SK-N-SH (cell line): ENCODE data around the gene TRIM71. TPM values are rescaled to one million over a fixed set of nuclear protein-coding genes. Genes with fewer than 3 reads are reported as not detected.

Source experiments
- CTCF ChIA-PET: fragments of 300-600, 350-600 bp; formaldehyde crosslinking; extraction: SDS; loops from one replicate; lab custom pipeline; 2021; lab: Yijun Ruan, JAX
- POLR2A ChIA-PET: fragments of 350-600 bp; sonication (Branson Sonifier 250); formaldehyde crosslinking; extraction: SDS; loops from one replicate; lab custom pipeline; 2020; ENCODE audit warnings: antibody characterized with exemption, inconsistent platforms; lab: Yijun Ruan, JAX
- DNase-seq: peaks from one replicate; pipeline ENCODE4 v3.0.0; 2012
- H2AFZ ChIP-seq: fragments of 200-600 bp; sonication (generic); 2 replicates; pipeline ENCODE4 v1.8.1; 2016; ENCODE audit warnings: antibody characterized with exemption, mild to moderate bottlenecking, low read depth
- H3F3A ChIP-seq: fragments of 200-600 bp; sonication (generic); replicated peaks from 2 replicates; pipeline ENCODE3; 2016; ENCODE audit warnings: antibody characterized with exemption, mild to moderate bottlenecking; ENCODE audit not compliant: insufficient read depth
- H3K27ac ChIP-seq, 2 experiments: fragments of 200-500 bp in 1 of 2; fragments of 200-600 bp in 1 of 2; sonication (Bioruptor generic) in 1 of 2; sonication (generic), shearing (Covaris generic) in 1 of 2; 2 replicates each; pipeline versions ENCODE4 v1.5.1 to v1.6.1; 2014 to 2016; ENCODE audit warnings: low read depth in 2 of 2, inconsistent platforms in 1 of 2, low read length in 1 of 2, mild to moderate bottlenecking in 1 of 2, mixed read lengths in 1 of 2
- H3K27me3 ChIP-seq: fragments of 200-600 bp; sonication (generic), shearing (Covaris generic); 2 replicates; pipeline ENCODE4 v1.6.1; 2016; ENCODE audit warnings: mixed run types; ENCODE audit not compliant: insufficient read depth
- H3K36me3 ChIP-seq, 2 experiments: fragments of 200-500 bp in 1 of 2; fragments of 200-600 bp in 1 of 2; sonication (Bioruptor generic) in 1 of 2; sonication (generic) in 1 of 2; replicated peaks in 1 of 2; 2 replicates each; pipeline versions ENCODE3 to v1.5.1; 2014 to 2016; ENCODE audit warnings: low read length in 1 of 2, mild to moderate bottlenecking in 1 of 2; ENCODE audit not compliant: insufficient read depth in 2 of 2, control insufficient read depth in 1 of 2
- H3K4me1 ChIP-seq, 2 experiments: fragments of 200-500 bp in 1 of 2; fragments of 200-600 bp in 1 of 2; sonication (Bioruptor generic) in 1 of 2; sonication (generic), shearing (Covaris generic) in 1 of 2; 2 replicates each; pipeline versions ENCODE4 v1.5.1 to v1.6.1; 2014 to 2016; ENCODE audit warnings: low read depth in 1 of 2, low read length in 1 of 2, mixed run types in 1 of 2; ENCODE audit not compliant: insufficient read depth in 2 of 2, control insufficient read depth in 1 of 2
- H3K4me2 ChIP-seq: fragments of 200-600 bp; sonication (generic), shearing (Covaris generic); 2 replicates; pipeline ENCODE4 v1.6.1; 2017; ENCODE audit warnings: mixed run types
- H3K4me3 ChIP-seq, 2 experiments: fragments of 200-500 bp in 1 of 2; fragments of 200-600 bp in 1 of 2; sonication (Bioruptor generic) in 1 of 2; sonication (generic), shearing (Covaris generic) in 1 of 2; 2 replicates each; pipeline versions ENCODE4 v1.5.1 to v1.8.1; 2014 to 2016; ENCODE audit warnings: low read depth in 2 of 2, inconsistent platforms in 1 of 2, low read length in 1 of 2, mild to moderate bottlenecking in 1 of 2, mixed read lengths in 1 of 2, moderate library complexity in 1 of 2
- H3K79me2 ChIP-seq: fragments of 200-600 bp; sonication (generic); 2 replicates; pipeline ENCODE4 v1.8.1; 2017; ENCODE audit warnings: mild to moderate bottlenecking; ENCODE audit not compliant: insufficient read depth
- H3K9ac ChIP-seq: fragments of 200-600 bp; sonication (generic); 2 replicates; pipeline ENCODE4 v1.6.1; 2017; ENCODE audit warnings: mixed run types
- H3K9me2 ChIP-seq: fragments of 200-600 bp; sonication (generic); 2 replicates; pipeline ENCODE4 v1.6.1; 2017; ENCODE audit warnings: mixed run types
- H3K9me3 ChIP-seq: fragments of 200-600 bp; sonication (generic); 2 replicates; pipeline ENCODE4 v1.6.1; 2017; ENCODE audit warnings: mixed run types, mild to moderate bottlenecking, moderate library complexity
- H4K20me1 ChIP-seq: fragments of 200-600 bp; sonication (generic); 2 replicates; pipeline ENCODE4 v1.6.1; 2017; ENCODE audit warnings: mild to moderate bottlenecking, mixed run types; ENCODE audit not compliant: insufficient read depth
- CTCF ChIP-seq: fragments of 200-600 bp; sonication (generic); IDR thresholded peaks from 2 replicates; pipeline ENCODE4 v1.6.1; 2017; ENCODE audit warnings: antibody characterized with exemption, mild to moderate bottlenecking, moderate library complexity
- ELF1 ChIP-seq: IDR thresholded peaks from 2 replicates; pipeline ENCODE4 v1.4.0; 2012
- FOXM1 ChIP-seq: IDR thresholded peaks from 2 replicates; pipeline ENCODE4 v1.4.0; 2012; ENCODE audit warnings: low read depth, mild to moderate bottlenecking
- GABPA ChIP-seq: IDR thresholded peaks from 2 replicates; pipeline ENCODE4 v1.4.0; 2012; ENCODE audit warnings: low read depth, mild to moderate bottlenecking
- JUND ChIP-seq: IDR thresholded peaks from 2 replicates; pipeline ENCODE4 v1.4.0; 2012
- MAX ChIP-seq: IDR thresholded peaks from 2 replicates; pipeline ENCODE4 v1.4.0; 2012; ENCODE audit warnings: low read depth
- NRF1 ChIP-seq: IDR thresholded peaks from 2 replicates; pipeline ENCODE4 v1.6.1; 2012; ENCODE audit warnings: low read depth, mild to moderate bottlenecking, low read length
- PBX3 ChIP-seq: IDR thresholded peaks from 2 replicates; pipeline ENCODE4; 2012
- POLR2AphosphoS5 ChIP-seq: IDR thresholded peaks from 2 replicates; pipeline ENCODE4 v1.6.1; 2012; ENCODE audit warnings: low read depth, low read length
- RAD21 ChIP-seq: IDR thresholded peaks from 2 replicates; pipeline ENCODE4 v1.6.1; 2012; ENCODE audit warnings: mild to moderate bottlenecking, low read length
- REST ChIP-seq: IDR thresholded peaks from 2 replicates; pipeline ENCODE4 v1.6.1; 2012; ENCODE audit warnings: mild to moderate bottlenecking, low read depth, low read length, moderate library complexity
- SMC3 ChIP-seq: IDR thresholded peaks from 2 replicates; pipeline ENCODE4 v1.6.1; 2012; ENCODE audit warnings: low read depth, low read length, improper control_type of control experiment
- TCF12 ChIP-seq: IDR thresholded peaks from 2 replicates; pipeline ENCODE4 v1.4.0; 2012
- TEAD4 ChIP-seq: IDR thresholded peaks from 2 replicates; pipeline ENCODE4 v1.4.0; 2012; ENCODE audit warnings: mild to moderate bottlenecking, borderline replicate concordance; ENCODE audit not compliant: insufficient read depth
- whole genome bisulfite sequencing: methylation state at CpG from one replicate; pipeline ENCODE4 v1.1.6; 2017; ENCODE audit warnings: low lambda C conversion rate; 5-methylcytosine and 5-hydroxymethylcytosine counted together
- polyA plus RNA-seq, 3 experiments: library from polyadenylated mRNA; depleted of rRNA; stranded (reverse); fragments of >200 nt; gene quantifications; 2 replicates each; pipeline ENCODE4 v1.2.3, GENCODE V29; 2012
- TF ChIP-seq, protein P1 (sequence below): fragments of 150-350 bp; IDR thresholded peaks from 2 replicates; pipeline ENCODE4 v1.6.1; 2016; ENCODE audit warnings: mild to moderate bottlenecking, low read depth, low read length

TRIM71 gene
- polyA plus RNA-seq, 1 of the 3 experiments (the other 2 are of a cell fraction): not detected

- no peaks in the 10 kb centered on the region for H3F3A ChIP-seq
Observed at GRCh38 chr3:32868719-32869512, 51.1 kb downstream of the TRIM71 start.

DNA sequence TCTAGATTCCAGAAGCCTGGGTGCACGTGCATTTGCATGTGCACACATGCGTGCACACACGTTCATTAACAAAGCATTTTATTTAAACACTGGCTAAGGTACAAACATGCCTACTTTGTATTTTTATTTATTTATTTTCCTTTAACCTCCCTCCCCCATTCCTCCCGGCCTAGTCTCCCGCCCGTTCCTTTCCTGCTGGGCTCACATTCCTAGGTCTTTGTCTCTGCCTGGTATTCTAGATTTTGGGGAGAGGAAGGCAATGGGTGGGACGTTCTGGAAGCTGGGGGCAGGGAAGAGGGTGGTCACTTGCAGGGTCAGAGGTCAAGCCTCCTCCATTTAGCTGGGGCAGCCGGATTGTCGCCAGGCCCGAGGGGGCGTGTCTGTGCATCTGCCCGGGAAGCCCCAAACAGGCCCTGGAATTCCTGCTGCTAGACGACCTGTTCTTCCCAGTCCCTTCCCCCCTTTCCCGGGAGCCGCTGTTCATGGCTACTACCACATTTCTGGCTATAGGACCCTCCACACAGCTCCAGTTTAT lies 51.8 kb downstream of the TRIM71 start:
- Histone ChIP-seq H3K4me3 (no peak overlapping the region), H3K9ac (no peak overlapping the region), H3K36me3 (no peaks in the 10 kb centered on the region), H3K27me3 (no peaks in the 10 kb centered on the region), H3F3A (no peaks in the 10 kb centered on the region), H3K9me2 (no peaks in the 10 kb centered on the region), H3K9me3 (no peaks in the 10 kb centered on the region), H3K4me1 (no peaks in the 10 kb centered on the region), H3K27ac (no peak overlapping the region), H3K4me2 (no peak overlapping the region), H4K20me1 (no peaks in the 10 kb centered on the region), H3K79me2 (no peaks in the 10 kb centered on the region), H2AFZ (no peak overlapping the region)
- CTCF ChIA-PET: interaction anchor here (1.0 to 1.3 kb wide), 2 partner anchors 10 to 17 kb away, joined by 3 to 4 read pairs; no protein-coding TSS in a partner anchor
- DNase-seq: no peak
- 92% methylated on average over 10 of the region's 15 CpGs for WGBS
- POLR2A ChIA-PET: no interaction called here
- TF ChIP-seq, protein P1, sequence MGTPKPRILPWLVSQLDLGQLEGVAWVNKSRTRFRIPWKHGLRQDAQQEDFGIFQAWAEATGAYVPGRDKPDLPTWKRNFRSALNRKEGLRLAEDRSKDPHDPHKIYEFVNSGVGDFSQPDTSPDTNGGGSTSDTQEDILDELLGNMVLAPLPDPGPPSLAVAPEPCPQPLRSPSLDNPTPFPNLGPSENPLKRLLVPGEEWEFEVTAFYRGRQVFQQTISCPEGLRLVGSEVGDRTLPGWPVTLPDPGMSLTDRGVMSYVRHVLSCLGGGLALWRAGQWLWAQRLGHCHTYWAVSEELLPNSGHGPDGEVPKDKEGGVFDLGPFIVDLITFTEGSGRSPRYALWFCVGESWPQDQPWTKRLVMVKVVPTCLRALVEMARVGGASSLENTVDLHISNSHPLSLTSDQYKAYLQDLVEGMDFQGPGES: no peak
- no peak for TF ChIP-seq ELF1
- TF ChIP-seq TCF12: no peak
- TF ChIP-seq GABPA: no peak
- no peak for TF ChIP-seq JUND
- TF ChIP-seq FOXM1: no peak
- TF ChIP-seq SMC3: no peak
- TF ChIP-seq CTCF: no peak
- TF ChIP-seq POLR2AphosphoS5: no peak
- TF ChIP-seq NRF1: no peak
- no peak for TF ChIP-seq TEAD4
- no peak for TF ChIP-seq REST

More at GRCh38 chr3:32868719-32869512, 51.1 kb downstream of the TRIM71 start:
- H4K20me1 ChIP-seq: no peaks in the 10 kb centered on the region
- H3K9me3 ChIP-seq: no peaks in the 10 kb centered on the region
- H3K27me3 ChIP-seq: no peaks in the 10 kb centered on the region
- no peak overlapping the region for H2AFZ ChIP-seq
- TF ChIP-seq TEAD4: no peak
- TF ChIP-seq PBX3: no peak
- TF ChIP-seq MAX: no peak
- no peak for TF ChIP-seq POLR2AphosphoS5
- TF ChIP-seq RAD21: no peak
- TF ChIP-seq FOXM1: no peak
- no peak overlapping the region for H3K4me2 ChIP-seq
- H3K9me2 ChIP-seq: no peaks in the 10 kb centered on the region
- no peaks in the 10 kb centered on the region for H3K36me3 ChIP-seq
- H3K9ac ChIP-seq: no peak overlapping the region
- POLR2A ChIA-PET: no interaction called here
- no peak for DNase-seq
- no peaks in the 10 kb centered on the region for H3K4me1 ChIP-seq
- no peak overlapping the region for H3K4me3 ChIP-seq
- H3K79me2 ChIP-seq: no peaks in the 10 kb centered on the region
- CTCF ChIA-PET: interaction anchor here (1.3 kb wide), 1 partner anchor 9 kb away, joined by 3 read pairs; no protein-coding TSS in a partner anchor
- no peak overlapping the region for H3K27ac ChIP-seq
- WGBS: 78% methylated on average over 7 of the region's 7 CpGs
